DND-41 (cell line): ENCODE measurements around the gene CSNK2B.

Experiments
- ATAC-seq: fragments of 200-7000 bp; cut with Tn5 transposase; 3 replicates; pipeline ENCODE4 v1.9.1; 2021; ENCODE audit warnings: low read depth; ENCODE audit not compliant: insufficient read depth
- DNase-seq: peaks from one replicate; pipeline ENCODE4 v3.0.0-alpha.2; 2020
- H2AFZ ChIP-seq: 2 replicates; pipeline ENCODE4 v1.6.0; 2012; ENCODE audit warnings: low read depth, low read length
- H3K27ac ChIP-seq: 2 replicates; pipeline ENCODE4 v1.5.1; 2012; ENCODE audit warnings: low read length, inconsistent platforms
- H3K27me3 ChIP-seq: fragments of 200-600 bp; sonication (generic); 2 replicates; pipeline ENCODE4 v1.6.0; 2012; ENCODE audit warnings: low read length, mild to moderate bottlenecking, inconsistent platforms; ENCODE audit not compliant: insufficient read depth, poor library complexity
- H3K36me3 ChIP-seq: 2 replicates; pipeline ENCODE4 v1.5.1; 2012; ENCODE audit warnings: low read length, inconsistent platforms; ENCODE audit not compliant: insufficient read depth
- H3K4me1 ChIP-seq: 2 replicates; pipeline ENCODE4 v1.5.1; 2012; ENCODE audit warnings: mild to moderate bottlenecking, low read length; ENCODE audit not compliant: insufficient read depth
- H3K4me2 ChIP-seq: 2 replicates; pipeline ENCODE4 v1.6.0; 2012; ENCODE audit warnings: mild to moderate bottlenecking, moderate library complexity, low read length, inconsistent platforms; ENCODE audit not compliant: insufficient read depth
- H3K4me3 ChIP-seq, 2 experiments: fragments of 200-600 bp in 1 of 2; shearing (Covaris generic) in 1 of 2; 2 replicates each; pipeline ENCODE4 v1.5.1; 2012 to 2016; ENCODE audit warnings: inconsistent platforms in 2 of 2, low read length in 2 of 2, mild to moderate bottlenecking in 2 of 2, low read depth in 1 of 2, moderate library complexity in 1 of 2
- H3K79me2 ChIP-seq: 2 replicates; pipeline ENCODE4 v1.6.0; 2012; ENCODE audit warnings: low read length, inconsistent platforms; ENCODE audit not compliant: insufficient read depth
- H3K9ac ChIP-seq: 2 replicates; pipeline ENCODE4 v1.6.0; 2012; ENCODE audit warnings: low read depth, mild to moderate bottlenecking, inconsistent platforms, low read length, moderate library complexity
- H3K9me3 ChIP-seq: 2 replicates; pipeline ENCODE4 v1.5.1; 2012; ENCODE audit warnings: low read length, moderate library complexity, mild to moderate bottlenecking, inconsistent platforms; ENCODE audit not compliant: insufficient read depth, severe bottlenecking
- H4K20me1 ChIP-seq: 2 replicates; pipeline ENCODE4 v1.6.0; 2012; ENCODE audit warnings: low read length; ENCODE audit not compliant: insufficient read depth
- CTCF ChIP-seq: IDR thresholded peaks from 2 replicates; pipeline ENCODE4 v1.5.1; 2012; ENCODE audit warnings: borderline replicate concordance, low read length, moderate library complexity, mild to moderate bottlenecking; ENCODE audit not compliant: poor library complexity, severe bottlenecking; ENCODE audit errors: extremely low read depth
- EZH2 ChIP-seq: IDR thresholded peaks from 3 replicates; pipeline ENCODE4 v1.6.1; 2012; ENCODE audit warnings: borderline replicate concordance, low read depth, mild to moderate bottlenecking, moderate library complexity, low read length, inconsistent platforms; ENCODE audit not compliant: severe bottlenecking

The CSNK2B gene

GRCh38 chr6:31658158-31658688, 7.7 kb upstream of the CSNK2B start:
- H3K27ac ChIP-seq = 0 out of 2 replicates have a peak overlapping the region, but pooled peaks have one; percentile 35
- no peak overlapping the region for H3K4me3 ChIP-seq
- H3K27me3 ChIP-seq = no peaks in the 10 kb centered on the region
- peak overlapping the region; percentile 96 for H3K4me2 ChIP-seq
- peaks cover 71% of the 10 kb centered on the region for H3K79me2 ChIP-seq
- H3K9me3 ChIP-seq = no peaks in the 10 kb centered on the region
- TF ChIP-seq CTCF (no peak), EZH2 (no peak)
- ATAC-seq (no peak), DNase-seq (no peak)
- peaks cover 13% of the 10 kb centered on the region for H4K20me1 ChIP-seq
- peak overlapping the region; percentile 23 for H3K9ac ChIP-seq
- peaks cover 65% of the 10 kb centered on the region for H3K4me1 ChIP-seq
- peaks cover 60% of the 10 kb centered on the region for H3K36me3 ChIP-seq
- no peak overlapping the region for H2AFZ ChIP-seq

GRCh38 chr6:31658983-31659648, 6.8 kb upstream of the CSNK2B start:
- Histone ChIP-seq H3K79me2 (peaks cover 74% of the 10 kb centered on the region), H3K9ac (peak overlapping the region; percentile 91), H4K20me1 (peaks cover 13% of the 10 kb centered on the region), H3K4me1 (peaks cover 66% of the 10 kb centered on the region), H3K4me3 (peak overlapping the region in 1 of 2 experiments; percentile 96; a peak in 3 of 4 replicates), H3K9me3 (no peaks in the 10 kb centered on the region), H2AFZ (no peak overlapping the region), H3K4me2 (peak overlapping the region; percentile 96), H3K27ac (peak overlapping the region; percentile 87), H3K36me3 (peaks cover 69% of the 10 kb centered on the region), H3K27me3 (no peaks in the 10 kb centered on the region)
- no peak for DNase-seq
- no peak for TF ChIP-seq EZH2
- no peak for TF ChIP-seq CTCF
- ATAC-seq = no peak

GRCh38 chr6:31659649-31660380, 6.1 kb upstream of the CSNK2B start:
- DNase-seq (no peak), ATAC-seq (no peak)
- Histone ChIP-seq H3K4me3 (peak overlapping the region; percentile 72 to 96), H3K79me2 (peaks cover 78% of the 10 kb centered on the region), H3K27ac (peak overlapping the region; percentile 87), H3K36me3 (peaks cover 72% of the 10 kb centered on the region), H3K27me3 (no peaks in the 10 kb centered on the region), H3K4me1 (peaks cover 70% of the 10 kb centered on the region), H4K20me1 (peaks cover 13% of the 10 kb centered on the region), H3K4me2 (peak overlapping the region; percentile 96), H3K9ac (peak overlapping the region; percentile 91), H2AFZ (peak overlapping the region; percentile 76; the same call in 1 of the 2 replicates), H3K9me3 (no peaks in the 10 kb centered on the region)
- TF ChIP-seq EZH2 (no peak), CTCF (no peak)
